Mononuclear cell (primary cell): ENCODE results near the gene USP35. TPM values are rescaled to one million over a fixed set of nuclear protein-coding genes. Genes with fewer than 3 reads are reported as not detected.

ENCODE experiments used
- H3K27me3 ChIP-seq: 2 replicates; pipeline ENCODE4 v1.6.0; 2011; ENCODE audit warnings: low read length, control low read depth; ENCODE audit not compliant: insufficient read depth
- H3K4me1 ChIP-seq: 2 replicates; pipeline ENCODE4 v1.5.1; 2011; ENCODE audit warnings: mild to moderate bottlenecking, low read length, control low read depth; ENCODE audit not compliant: insufficient read depth
- H3K4me3 ChIP-seq: 2 replicates; pipeline ENCODE4 v1.5.1; 2011; ENCODE audit warnings: mild to moderate bottlenecking, low read length, moderate library complexity
- H3K9me3 ChIP-seq: 2 replicates; pipeline ENCODE4 v1.5.1; 2011; ENCODE audit warnings: low read depth, mild to moderate bottlenecking, control low read depth, low read length
- total RNA-seq: library from RNA; depleted of rRNA; stranded (reverse); fragments of >200 nt; gene quantifications from one replicate; pipeline ENCODE4 v1.2.3, GENCODE V29; 2012

Gene USP35
- total RNA-seq, 1 donor = 6.0 TPM

- H3K4me3 ChIP-seq = no peak overlapping the region
- no peaks in the 10 kb centered on the region for H3K27me3 ChIP-seq
- peaks cover 8% of the 10 kb centered on the region for H3K4me1 ChIP-seq
- H3K9me3 ChIP-seq = peaks cover 9% of the 10 kb centered on the region
These were observed 56.0 kb downstream of the USP35 start for GRCh38 chr11:78244546-78245255.

- Histone ChIP-seq H3K4me1 (peaks cover 8% of the 10 kb centered on the region), H3K4me3 (no peak overlapping the region), H3K9me3 (no peaks in the 10 kb centered on the region), H3K27me3 (no peaks in the 10 kb centered on the region)
These were observed 59.5 kb downstream of the USP35 start for GRCh38 chr11:78248191-78248590.

DNA sequence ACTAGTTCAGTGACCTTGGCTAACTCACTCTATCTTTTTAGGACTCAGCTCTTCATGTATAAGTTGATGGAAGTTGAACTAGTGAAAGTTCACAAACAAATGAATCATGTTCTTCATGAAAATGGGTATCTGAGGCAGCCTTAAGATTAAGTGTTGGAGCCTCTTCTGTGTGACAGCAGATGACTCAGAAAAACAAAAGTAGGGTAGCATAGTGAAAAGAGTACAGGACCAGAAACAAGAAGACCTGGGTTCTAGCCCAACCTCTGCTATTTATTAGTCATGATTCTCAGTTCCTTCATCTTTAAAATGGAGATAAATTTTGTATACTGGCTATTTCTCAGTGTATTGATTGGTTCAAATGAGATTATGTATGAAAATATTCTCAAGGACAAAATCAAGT, 60.2 kb downstream of the USP35 start:
- peaks cover 8% of the 10 kb centered on the region for H3K4me1 ChIP-seq
- H3K27me3 ChIP-seq = no peaks in the 10 kb centered on the region
- H3K4me3 ChIP-seq = no peak overlapping the region
- no peaks in the 10 kb centered on the region for H3K9me3 ChIP-seq

- Histone ChIP-seq H3K9me3 (no peaks in the 10 kb centered on the region), H3K4me1 (no peaks in the 10 kb centered on the region), H3K4me3 (no peak overlapping the region), H3K27me3 (no peaks in the 10 kb centered on the region)
These were observed 61.4 kb downstream of the USP35 start for GRCh38 chr11:78250099-78250498.

DNA sequence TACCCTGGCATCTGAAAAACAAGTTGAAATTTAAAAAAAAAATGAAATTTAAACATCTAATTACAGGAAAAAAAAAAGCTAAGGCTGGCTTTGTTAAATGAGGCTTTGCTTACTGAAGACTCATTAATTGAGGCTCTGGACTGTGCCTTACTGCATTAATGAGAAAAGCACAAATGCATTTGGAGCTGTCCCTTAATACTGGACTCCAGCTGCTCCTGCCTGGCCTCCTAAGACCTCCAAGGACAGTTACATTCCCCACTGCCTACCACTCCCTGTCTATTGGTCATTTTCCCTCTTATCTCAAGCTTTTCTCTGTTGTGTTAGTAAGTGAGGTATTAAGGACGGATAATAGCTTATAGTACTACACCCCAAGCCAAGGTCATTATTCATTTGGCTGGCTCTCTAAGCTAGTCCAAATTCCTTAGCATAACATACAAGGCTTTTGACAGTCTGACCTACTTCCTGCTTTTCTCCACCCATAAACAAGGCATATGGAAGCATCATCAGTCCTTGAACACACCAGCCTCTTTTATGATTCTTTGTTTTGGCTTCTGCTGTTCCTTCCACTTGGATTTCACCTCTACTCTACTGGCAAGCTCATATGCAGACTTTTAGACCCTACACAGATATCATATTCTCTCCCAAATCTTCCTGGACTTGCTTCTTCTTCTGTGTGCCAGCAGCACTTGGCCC, 62.5 kb downstream of the USP35 start:
- H3K4me3 ChIP-seq = no peak overlapping the region
- no peaks in the 10 kb centered on the region for H3K27me3 ChIP-seq
- H3K4me1 ChIP-seq = no peaks in the 10 kb centered on the region
- H3K9me3 ChIP-seq = no peaks in the 10 kb centered on the region

- Histone ChIP-seq H3K9me3 (no peaks in the 10 kb centered on the region), H3K4me1 (peaks cover 15% of the 10 kb centered on the region), H3K27me3 (no peaks in the 10 kb centered on the region), H3K4me3 (no peak overlapping the region)
These were observed 65.1 kb downstream of the USP35 start for GRCh38 chr11:78253797-78254196.

DNA sequence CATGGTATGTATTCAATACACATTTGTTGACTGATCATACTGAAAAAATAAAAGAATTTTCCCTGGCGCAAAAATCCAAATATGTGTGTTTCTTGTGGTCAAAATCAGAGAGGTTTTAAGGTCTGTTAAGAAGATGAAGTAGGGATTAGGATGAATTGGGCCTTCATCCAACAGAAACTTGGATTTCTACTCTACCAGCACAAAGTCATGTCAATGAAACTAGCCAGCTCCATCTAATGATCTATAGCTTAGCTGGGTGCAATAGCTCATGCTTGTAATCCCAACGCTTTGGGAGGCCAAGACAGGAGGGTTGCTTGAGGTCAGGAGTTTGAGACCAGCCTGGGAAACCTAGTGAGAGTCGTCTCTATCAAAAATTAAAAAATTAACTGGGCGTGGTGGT, 65.5 kb downstream of the USP35 start:
- H3K4me3 ChIP-seq = no peak overlapping the region
- no peaks in the 10 kb centered on the region for H3K9me3 ChIP-seq
- peaks cover 15% of the 10 kb centered on the region for H3K4me1 ChIP-seq
- no peaks in the 10 kb centered on the region for H3K27me3 ChIP-seq

DNA sequence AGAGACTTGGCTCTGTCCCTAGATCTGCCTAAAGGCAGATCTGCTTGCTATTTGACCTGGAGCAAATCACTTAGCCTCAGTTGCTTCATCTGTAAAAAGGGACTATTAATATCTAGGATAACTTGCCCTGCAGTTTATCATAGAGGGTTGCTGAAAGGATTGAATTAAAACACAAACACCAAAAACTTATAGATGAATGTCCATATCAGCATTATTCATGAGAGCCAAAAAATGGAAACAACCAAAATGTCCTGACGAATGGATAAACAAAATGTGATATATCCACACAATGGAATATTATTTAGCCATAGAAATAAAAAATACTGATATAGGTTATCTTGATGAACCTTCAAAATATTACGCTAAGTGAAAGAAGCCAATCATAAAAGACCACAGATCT, 67.2 kb downstream of the USP35 start:
- no peak overlapping the region for H3K4me3 ChIP-seq

GRCh38 chr11:78256962-78257361, 68.2 kb downstream of the USP35 start:
- H3K27me3 ChIP-seq = no peaks in the 10 kb centered on the region
- peaks cover 15% of the 10 kb centered on the region for H3K4me1 ChIP-seq
- H3K4me3 ChIP-seq = no peak overlapping the region
- H3K9me3 ChIP-seq = no peaks in the 10 kb centered on the region

More for the DNA sequence above, 67.2 kb downstream of the USP35 start:
- H3K4me1 ChIP-seq = peaks cover 15% of the 10 kb centered on the region
- H3K9me3 ChIP-seq = no peaks in the 10 kb centered on the region
- no peaks in the 10 kb centered on the region for H3K27me3 ChIP-seq

GRCh38 chr11:78257654-78258053, 68.9 kb downstream of the USP35 start:
- no peak overlapping the region for H3K4me3 ChIP-seq
- peaks cover 15% of the 10 kb centered on the region for H3K4me1 ChIP-seq
- H3K9me3 ChIP-seq = no peaks in the 10 kb centered on the region
- H3K27me3 ChIP-seq = no peaks in the 10 kb centered on the region

DNA sequence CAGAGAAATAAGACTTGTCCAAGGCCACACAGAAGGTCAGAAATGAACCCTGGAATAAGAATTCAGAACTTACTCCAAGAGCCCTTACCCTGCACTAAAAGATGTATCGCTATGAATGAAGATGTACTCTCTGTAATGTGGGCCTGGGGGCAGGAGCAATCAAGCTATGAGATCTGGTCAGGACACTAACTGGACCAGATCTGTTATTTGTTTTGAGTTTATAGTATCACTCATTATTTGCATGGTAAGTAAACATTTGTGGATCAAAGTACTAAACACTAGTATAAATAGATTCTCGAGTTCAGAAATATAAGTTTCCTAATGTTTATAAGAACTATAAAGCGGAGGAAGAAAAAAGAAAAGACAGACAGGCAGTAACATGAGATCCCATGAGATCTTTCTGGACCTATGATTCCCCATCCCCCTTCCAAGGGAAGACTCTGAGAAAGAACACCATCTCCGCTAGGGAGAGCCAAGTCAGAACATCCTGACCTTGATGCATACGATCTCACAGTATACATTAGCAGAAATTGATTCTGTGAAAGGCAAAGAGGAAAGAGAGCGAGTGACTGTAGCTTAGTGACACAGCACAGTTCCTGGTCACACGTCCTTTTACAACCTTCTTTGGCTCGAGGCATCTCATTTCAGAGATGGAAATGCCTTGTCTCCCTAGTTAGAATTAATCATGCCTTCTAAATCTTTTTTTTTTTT, 71.2 kb downstream of the USP35 start:
- peaks cover 15% of the 10 kb centered on the region for H3K4me1 ChIP-seq
- no peak overlapping the region for H3K4me3 ChIP-seq
- no peaks in the 10 kb centered on the region for H3K9me3 ChIP-seq
- H3K27me3 ChIP-seq = no peaks in the 10 kb centered on the region

DNA sequence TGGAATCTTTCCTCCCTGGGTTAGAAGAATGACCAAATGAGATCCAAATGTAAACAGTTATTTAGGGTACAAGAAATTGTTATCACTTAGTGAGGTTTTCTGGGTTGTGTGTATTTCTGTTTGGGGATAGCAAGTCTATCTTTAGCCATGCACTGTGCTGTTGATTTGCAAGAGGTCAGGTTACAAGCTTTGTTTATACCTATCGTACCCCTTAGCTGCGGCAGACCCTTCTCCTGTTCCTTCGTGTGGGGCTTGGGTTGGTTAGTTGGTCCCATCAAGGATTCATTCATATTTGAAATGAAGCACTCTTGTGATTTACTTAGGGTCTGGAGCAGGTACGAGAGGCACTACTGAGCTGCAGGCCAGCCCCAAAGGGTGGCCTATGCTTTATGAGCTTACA, 72.6 kb downstream of the USP35 start:
- Histone ChIP-seq H3K9me3 (no peaks in the 10 kb centered on the region), H3K4me3 (no peak overlapping the region), H3K4me1 (peaks cover 15% of the 10 kb centered on the region), H3K27me3 (no peaks in the 10 kb centered on the region)

DNA sequence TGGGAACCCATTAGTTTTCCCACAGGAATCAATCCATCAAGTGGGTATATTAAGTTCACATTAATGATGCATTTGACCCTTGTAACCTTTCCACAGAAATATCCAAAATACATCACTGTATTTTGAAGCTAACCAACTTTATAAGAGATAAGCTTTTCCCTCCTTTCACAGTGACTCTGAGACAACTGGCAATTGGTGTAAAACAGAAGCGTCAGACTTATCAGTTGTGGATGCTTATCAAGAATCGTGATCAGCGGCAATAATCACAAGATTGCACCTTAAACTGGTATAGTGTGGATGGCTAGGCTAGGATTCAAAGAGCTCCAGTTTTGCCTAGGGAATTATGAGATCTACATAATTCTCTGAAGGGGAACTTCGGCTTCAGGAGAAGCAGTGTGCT, 73.1 kb downstream of the USP35 start:
- Histone ChIP-seq H3K4me3 (no peak overlapping the region), H3K9me3 (no peaks in the 10 kb centered on the region), H3K27me3 (no peaks in the 10 kb centered on the region), H3K4me1 (peaks cover 17% of the 10 kb centered on the region)

DNA sequence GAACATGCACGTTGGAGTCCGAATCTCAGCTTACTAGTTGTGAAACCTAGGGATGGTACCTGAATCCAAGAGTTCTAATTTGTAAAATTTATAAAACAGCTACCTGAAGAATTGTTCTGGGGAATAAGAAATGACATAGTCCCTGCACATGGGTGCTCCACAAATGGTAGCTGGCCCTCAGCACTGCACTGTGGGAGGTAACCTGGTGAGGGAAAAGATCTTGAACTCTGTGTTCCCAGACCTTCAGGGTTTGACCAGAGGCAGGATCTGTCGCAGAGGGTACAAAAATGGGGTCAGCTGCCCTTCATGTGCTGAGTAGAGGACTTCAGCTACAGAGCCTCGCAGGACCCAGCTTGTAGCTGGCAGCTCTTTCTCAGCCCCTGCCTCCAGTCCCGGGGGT, 73.5 kb downstream of the USP35 start:
- Histone ChIP-seq H3K4me3 (no peak overlapping the region), H3K9me3 (no peaks in the 10 kb centered on the region), H3K4me1 (peaks cover 17% of the 10 kb centered on the region), H3K27me3 (no peaks in the 10 kb centered on the region)

- Histone ChIP-seq H3K27me3 (no peaks in the 10 kb centered on the region), H3K9me3 (no peaks in the 10 kb centered on the region), H3K4me1 (peaks cover 15% of the 10 kb centered on the region), H3K4me3 (no peak overlapping the region)
These were observed 74.0 kb downstream of the USP35 start for GRCh38 chr11:78262691-78263090.
